ENCODE measurements around the gene AGMO.
"Not testable (repeated sequence)": the region's sequence is repeated elsewhere in the genome, so short reads cannot be mapped to it uniquely, and the experiment has no call there.

Gene AGMO

DNA sequence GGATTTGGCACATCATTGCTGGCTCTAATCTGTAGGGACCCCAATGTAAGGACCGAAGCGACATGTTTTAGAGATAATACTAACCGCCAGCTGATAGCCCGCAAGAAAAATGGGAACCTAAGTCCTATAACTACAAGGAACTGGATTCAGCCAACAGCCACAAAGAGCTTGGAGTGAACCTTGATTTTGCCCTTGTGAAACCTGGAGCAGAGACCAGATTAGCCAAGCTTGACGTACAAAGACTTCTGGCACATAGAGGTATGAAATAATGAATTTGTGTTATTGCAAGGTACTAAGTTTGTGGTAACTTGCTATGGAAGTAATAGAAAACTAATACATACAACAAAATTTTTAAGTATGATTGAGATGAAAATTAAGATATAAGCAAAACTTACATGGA lies 246.9 kb downstream of the AGMO start:
- DNase-seq (ENCODE audit: low spot score) = no peak

DNA sequence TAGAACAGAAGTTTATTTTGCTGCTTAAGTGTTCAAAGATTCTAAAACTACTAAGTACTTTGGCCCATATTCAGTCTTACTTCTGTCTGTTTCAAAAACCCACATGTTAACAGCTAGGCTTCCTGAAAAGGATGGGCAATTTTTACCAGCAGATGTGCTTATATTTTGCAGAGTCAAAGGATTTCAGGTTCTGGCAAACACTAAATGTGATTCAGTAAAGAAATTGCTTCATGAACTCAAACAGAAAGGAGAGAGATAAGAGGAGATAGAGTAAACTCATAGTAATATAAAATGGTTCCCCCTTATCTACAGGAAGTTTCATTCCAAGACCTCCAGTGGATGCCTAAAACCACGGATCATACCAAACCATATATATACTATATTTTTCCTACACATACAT lies 248.5 kb downstream of the AGMO start:
- no peak for DNase-seq (ENCODE audit: low spot score)

DNA sequence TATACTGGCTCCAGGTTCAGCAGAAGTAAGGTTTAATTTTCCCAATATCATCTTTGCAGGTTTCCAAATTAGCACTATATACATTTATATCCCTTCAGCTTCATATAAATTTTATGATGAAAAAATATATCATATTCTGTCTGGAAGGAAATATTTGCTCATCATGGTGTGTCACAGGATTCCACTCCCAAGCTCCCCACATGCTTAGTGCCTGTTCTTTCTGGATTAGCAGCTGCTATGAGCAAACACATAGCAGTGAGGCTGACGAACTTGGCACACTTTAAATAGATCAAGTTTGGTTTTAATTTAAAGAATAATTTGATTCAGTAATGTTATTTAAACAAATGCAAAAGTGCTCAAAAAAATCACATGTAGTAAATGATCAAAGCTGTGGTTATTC lies 251.9 kb downstream of the AGMO start:
- DNase-seq (ENCODE audit: low spot score) = no peak

DNA sequence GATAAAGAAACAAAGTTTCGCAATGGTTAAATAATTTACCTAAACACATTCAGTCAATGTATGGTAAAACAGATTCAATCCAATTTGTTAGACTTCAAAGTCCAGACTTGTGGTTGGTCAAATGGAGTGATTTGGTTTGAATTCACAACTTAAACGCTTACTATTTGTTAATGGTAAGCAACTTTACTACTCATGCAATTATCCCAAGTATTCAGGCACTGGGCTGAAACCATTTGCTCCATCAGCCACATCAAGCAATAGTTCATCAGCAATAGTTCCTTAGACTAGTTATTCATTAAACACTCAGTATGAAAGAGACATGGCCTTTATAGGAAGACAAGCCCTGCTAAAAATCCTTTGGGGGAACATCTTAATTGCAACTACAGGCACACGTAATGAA lies 253.0 kb downstream of the AGMO start:
- DNase-seq (ENCODE audit: low spot score) = no peak

DNA sequence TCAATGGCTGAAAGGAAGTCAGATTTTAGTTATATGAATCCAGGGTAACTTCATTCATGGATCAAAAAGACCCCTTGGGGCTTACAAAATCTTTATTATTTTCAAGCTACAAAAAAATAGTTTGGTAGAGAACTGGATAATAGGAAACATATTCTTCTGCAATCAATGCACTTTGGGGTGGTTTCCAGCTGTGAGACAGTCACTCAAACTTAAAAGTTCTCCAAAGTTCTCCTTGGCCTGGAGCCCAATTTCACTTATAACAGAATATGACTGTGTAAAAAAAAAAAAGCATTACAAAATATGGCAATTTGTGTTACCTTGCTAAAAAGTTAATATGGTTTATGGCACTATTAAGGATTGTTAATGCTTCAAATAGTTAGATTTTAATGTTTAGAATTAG lies 255.5 kb downstream of the AGMO start:
- no peak for DNase-seq (ENCODE audit: low spot score)

DNA sequence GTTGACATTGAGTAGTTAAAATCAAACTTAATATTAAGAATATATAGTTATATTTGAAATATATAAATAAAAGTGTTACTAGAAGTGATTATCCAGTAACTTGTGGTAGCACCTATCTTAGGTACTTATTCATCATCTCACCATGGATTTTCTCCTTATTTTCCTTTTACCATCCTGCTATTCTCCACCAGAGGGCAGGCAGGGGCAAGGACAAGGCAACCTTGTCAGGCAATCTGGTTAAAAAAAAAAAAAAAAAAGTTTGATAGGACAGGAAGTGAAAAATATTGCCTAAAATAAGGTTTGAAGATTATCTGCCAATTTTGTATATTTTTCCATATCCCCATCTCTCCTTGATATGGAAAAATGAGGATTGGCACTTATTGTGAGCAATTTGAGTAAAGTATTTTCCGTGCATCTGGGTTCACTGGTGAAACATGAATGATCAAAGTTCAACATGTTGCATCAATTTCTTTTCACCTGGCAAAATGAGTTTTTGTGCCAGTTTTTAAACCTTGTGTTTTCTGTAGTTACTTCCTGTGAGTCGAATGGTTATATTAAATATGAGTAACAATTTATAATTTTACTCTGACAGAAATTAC lies 256.7 kb downstream of the AGMO start:
- peak; percentile 38 for DNase-seq (ENCODE audit: low spot score)

DNA sequence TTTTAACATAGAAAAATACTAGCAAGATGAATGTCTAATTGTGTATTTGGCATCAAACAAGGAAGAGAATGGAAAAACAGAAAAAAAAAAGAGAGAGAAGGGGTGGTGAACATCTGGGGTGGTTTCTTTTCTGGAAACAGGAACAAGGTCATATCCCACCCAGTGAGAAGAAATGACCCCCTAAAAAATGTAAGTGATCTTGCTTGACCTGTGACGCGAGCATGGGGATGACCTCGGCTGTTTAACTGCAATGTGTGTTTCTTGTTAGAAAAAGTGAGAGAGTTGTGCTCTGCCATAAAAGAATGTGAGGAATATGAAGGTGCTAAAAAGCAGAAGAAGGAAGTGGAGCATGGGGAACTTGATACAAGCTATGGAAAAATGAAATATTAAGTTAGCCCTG lies 258.5 kb downstream of the AGMO start:
- no peak for DNase-seq (ENCODE audit: low spot score)

DNA sequence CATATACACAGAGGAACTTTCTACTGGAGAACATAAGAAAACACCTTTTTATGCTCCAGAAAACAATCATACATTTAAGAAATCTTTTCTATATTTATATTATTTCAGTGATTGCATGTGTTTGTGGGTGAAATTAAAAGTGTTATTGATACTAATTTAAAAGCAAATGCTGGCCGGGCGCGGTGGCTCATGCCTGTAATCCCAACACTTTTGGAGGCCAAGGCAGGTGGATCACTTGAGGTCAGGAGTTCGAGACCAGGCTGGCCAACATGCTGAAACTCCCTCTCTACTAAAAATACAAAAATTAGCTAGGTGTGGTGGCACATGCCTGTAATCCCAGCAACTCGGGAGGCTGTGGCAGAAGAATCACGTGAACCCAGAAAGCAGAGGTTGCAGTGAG lies 260.8 kb downstream of the AGMO start:
- DNase-seq (ENCODE audit: low spot score) = not testable (repeated sequence)

DNA sequence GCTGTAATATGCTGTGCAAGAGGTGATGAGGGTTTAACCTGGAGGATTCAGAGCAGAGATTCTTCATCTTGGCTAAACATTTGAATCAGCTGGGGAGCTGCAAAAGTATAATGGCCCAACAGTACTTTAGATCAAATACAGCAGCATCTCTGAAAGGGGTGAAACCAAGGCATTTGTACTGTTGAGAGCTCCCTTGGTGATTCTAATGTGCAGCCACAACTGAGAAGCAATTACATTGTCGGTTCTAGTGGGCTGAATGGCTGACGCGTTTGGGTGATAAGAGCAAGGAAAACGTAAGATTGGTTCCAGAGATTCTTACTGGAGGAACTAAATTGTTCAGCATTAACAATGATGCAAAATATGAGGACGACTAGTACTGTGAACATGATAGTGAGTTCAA lies 269.7 kb downstream of the AGMO start:
- no peak for DNase-seq (ENCODE audit: low spot score)

DNA sequence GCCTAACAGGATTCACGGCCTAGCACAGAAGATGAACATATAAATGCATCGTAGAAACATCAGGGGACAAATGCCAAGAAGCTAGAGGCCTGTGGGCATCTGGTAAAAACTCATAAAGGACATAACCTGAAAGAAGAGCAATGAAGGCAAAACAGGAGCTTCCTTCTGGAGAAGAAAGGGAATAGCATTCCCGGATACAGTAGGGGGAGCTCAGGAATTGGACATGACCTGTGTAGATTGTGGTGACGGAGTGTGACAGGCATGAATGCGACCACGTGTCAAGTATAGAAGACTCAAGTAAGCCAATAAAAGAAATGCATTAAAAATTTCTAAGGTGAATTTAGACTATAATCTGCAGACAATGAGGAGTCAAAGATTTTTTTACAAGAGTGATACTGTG lies 270.1 kb downstream of the AGMO start:
- no peak for DNase-seq (ENCODE audit: low spot score)

DNA sequence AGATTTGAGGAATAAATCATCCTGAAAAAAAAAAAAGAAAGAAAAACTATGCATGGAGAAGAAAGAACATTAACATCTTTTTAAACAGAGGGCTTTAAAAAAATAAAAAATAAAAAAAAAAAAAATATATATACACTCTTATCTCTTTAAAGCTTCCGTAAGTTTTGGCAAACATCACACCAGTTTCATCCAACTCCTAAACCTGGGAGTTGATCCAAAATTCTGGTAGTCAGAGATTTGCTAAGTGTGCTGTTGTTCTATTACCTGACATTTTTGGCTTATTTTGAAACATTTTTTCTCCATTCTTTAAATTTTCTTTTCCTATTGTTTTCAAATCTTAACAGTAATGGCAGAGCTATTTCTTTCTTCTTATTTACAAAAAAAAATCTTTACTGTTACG lies 273.1 kb downstream of the AGMO start:
- DNase-seq (ENCODE audit: low spot score) = no peak

DNA sequence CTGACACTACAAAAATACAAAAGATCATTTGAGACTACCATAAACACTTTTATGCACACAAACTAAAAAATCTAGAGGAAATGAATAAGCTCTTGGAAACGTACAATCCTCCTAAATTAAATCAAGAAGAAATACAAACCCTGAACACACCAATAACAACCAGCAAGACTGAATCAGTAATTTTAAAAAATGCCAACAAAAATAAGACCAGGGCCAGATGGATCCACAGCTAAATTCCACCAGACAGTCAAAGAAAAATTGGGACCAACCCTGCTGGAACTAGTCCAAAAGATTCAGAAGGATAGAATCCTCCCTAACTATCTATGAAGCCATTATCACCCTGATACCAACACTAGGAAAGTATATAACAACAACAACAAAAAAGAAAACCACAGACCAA lies 277.4 kb downstream of the AGMO start:
- DNase-seq (ENCODE audit: low spot score) = no peak

DNA sequence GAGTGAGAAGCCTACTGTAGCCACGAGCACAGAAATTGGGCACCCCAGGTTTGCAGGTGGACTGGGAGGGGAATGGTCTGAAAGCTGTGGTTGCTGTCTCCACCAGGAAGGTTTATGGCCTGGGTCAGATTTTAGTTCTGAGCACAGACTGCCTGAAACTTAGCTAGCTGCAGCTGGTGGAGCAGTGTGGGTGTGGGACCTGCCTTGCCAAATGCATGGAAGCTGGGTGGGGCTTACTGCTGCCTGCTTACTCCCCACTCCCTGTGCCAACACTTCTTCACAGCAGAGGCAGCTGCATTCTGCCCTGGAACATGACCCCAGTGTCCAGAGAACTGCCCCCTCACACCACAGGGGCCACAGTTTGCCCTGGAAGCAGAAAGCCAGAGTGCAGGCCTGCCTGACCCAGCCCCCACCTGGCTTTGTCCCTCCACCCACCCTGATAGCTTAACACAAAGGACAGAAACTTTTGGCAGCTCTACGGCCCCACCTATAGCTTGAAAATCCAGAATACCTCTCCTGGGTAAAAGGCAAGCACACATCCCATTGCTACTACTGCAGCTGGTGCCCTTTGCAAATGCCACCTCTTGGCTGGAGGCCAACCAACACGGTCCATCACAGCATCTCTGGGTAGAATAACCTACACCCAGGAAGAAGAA lies 281.6 kb downstream of the AGMO start:
- DNase-seq (ENCODE audit: low spot score) = no peak

DNA sequence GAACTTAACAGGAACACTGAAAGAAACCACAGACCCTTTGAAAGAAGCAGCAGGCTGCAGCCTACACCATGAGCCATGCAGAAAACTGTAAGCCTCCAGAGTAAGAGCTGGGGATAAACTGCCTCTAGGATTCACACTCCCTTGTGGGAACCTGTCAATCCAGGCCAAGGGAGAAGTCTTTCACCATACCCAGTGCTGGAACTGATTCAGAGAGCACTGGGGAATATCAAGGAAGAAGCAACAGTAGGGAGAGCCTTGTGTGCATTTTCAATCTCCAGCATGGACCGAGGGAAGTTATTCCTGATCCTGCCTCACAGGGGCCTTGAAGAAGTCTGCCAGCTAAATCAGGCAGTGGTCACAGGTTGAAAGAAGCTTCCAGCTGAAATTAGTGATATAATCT lies 282.2 kb downstream of the AGMO start:
- no peak for DNase-seq (ENCODE audit: low spot score)

DNA sequence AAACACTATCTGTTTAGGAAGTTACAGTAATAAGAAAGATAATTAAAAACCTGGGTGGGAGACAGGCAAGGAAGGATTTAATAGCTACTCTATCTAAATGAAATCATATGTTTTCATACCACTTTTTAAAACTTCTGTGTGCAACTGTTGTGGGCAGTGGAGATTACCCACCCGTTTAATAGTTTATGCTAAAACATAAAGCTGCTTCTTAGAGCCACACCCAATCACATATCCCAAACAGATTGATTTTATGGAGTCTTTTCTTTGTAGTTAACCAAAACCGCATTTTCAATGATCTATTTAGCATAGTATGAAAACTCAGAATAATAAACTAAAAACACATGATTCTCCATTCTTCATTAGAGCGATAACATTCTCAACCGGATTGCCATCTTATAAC lies 304.1 kb downstream of the AGMO start:
- DNase-seq (ENCODE audit: low spot score) = no peak

DNA sequence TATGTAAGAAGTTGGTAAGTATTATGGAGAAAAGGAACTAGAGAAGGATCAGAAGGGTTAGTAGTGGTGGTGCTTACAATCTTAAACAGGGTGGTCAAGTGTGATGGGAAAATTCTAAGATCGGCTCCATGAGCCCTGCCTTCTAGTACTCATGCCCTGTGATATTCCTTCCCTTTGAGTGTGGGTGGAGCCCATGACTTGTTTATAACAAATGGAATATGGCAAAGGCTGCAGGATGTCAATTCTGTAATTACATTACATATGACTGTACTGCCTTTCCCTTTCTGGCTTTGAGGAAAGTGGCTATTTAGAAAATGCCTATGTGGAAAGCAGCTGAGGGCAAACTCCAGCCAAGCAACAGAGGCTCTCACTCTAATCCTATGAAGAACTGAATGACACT lies 309.6 kb downstream of the AGMO start:
- no peak for DNase-seq (ENCODE audit: low spot score)

DNA sequence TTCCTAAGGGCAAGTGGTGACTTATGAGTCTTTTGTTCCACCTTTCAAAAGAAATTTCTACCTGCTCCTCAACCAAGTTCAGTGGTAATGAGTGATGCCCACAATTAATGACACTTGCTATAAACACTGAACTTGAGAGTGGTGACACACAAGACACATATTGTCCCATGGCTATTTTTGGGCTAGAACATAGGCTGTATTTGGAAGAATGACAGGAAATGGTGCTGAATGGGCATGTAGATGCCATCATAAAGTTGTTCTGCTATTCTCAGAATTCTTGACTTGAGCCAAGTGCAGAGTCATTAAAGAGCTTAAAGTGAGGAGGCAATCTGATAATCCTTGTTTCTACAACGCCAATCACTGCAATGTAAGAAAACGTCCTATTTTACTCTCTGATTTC lies 313.3 kb downstream of the AGMO start:
- DNase-seq (ENCODE audit: low spot score) = no peak

DNA sequence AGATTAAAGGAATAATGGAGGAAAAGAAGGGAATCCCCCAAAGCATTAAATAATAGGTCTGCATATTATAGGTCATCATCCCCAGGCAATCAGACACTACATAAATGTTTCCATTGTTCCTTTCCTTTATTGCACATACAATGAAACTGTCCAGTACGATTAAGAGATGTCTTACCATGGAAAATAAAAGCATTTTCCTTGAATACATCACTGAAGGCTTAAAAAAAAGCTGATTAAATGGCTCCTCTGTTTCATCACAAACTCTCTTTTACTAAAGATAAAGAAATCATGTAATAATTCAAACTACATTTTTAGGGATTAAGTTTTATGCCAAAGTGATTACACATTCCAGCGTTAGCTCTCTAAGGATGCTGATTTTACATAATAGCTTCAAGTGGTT lies 316.0 kb downstream of the AGMO start:
- DNase-seq (ENCODE audit: low spot score) = no peak

DNA sequence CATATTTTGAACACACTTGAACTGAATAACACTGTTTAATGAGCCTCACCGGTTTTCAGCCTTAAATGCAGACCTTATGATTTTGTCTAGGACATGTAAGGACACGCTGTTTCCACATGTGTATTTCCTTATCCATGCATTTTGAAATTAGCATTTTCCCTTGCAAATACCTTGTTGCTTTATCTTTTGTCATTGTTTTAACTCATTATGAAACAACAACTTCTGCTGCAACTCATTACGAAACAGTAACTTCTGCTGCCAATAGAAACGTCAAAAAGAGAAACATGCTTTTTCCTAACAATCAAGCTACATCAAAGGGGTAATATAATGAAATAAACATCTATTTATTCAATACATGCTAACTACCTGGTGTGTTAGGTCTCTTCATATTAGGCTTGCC lies 322.0 kb downstream of the AGMO start:
- DNase-seq (ENCODE audit: low spot score) = no peak

DNA sequence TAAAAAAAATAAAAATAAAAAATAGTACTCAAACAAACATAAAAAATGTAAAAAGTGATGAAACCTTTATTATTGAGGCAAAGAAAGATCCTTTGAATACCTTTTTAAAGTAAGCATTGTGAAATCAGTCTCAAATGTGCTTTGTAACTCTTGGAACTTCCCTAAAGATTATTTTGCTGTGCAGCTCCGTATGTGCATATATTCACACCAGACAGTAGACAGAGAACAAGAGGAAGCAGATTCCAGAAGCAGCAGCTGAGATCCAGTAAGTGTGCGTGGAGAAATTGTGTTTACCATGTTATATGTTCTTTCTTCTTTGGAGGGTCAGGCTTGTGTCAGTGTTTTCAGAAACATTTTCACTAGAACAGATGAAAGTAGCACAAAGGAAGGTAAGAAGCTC lies 324.9 kb downstream of the AGMO start:
- DNase-seq (ENCODE audit: low spot score) = no peak

DNA sequence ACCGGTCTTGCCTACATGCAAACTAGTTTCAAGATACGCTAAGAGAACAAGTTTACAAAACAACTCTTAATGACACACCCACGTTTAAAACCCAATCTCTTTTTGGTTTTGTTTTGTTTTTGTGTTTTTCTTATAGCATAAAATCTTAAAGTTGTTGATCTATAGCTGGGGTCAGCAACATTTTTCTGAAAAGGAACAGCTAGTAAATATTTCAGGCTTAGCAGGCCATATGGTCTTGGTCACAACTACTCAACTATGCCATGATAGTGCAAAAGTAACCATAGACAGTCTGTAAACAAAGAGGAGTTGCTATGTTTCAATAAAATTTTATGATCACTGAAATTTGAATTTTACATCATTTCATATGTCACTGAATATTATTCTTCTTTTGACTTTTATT lies 327.4 kb downstream of the AGMO start:
- no peak for DNase-seq (ENCODE audit: low spot score)

DNA sequence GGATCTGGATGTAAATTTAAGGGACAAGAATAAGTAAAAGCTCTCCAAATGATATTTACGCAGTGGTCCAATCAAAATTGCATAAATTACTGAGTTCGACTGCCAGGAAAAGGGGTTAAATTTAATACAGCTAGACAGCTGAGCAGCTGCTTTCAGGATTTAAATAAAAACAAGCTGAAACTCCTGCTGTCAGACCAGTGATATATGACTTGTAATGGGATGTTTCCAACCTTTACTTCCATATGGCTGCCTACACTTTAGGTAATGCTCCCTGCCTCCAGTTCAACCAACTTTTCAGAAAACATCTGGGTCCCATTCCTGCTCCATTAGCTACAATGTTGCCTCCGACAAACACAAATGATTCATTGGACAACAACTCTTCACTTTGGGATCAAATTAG lies 333.0 kb downstream of the AGMO start:
- no peak for DNase-seq (ENCODE audit: low spot score)

DNA sequence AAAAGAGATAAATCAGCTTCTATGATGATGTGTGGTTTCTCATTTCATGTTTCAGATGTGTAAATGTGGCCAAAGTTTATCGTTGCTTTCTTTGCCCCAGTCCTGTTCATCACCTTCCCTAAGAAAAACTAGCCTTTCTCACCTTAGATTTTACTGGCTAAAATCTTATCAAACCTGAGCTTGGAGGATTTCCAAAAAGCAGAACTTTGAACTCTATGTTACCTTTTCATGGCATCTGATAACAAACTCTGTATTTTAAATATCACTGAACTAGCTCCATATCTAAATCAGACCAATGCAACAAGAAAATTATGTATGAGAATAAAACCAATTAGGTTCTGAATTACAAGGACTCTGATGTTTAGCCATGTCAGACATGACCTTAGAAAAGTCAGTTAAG lies 335.8 kb downstream of the AGMO start:
- no peak for DNase-seq (ENCODE audit: low spot score)

DNA sequence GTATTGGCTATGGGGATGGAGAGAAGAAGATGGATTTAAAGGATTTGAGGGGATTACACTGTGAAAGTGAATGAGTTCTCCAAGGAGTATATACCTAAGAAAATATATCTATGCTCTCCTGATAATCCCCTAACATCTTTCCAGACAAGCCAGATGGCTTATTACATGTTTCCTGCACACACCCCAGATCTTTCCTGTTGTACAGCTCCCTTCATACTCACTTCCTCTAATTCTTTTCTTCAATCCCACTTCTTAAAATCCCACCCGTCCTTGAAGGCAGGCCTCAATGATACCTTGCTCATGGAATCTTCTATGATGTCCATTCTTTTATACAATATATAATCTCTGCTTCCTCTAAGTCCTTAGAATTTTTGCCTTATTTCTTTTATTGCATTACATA lies 342.1 kb downstream of the AGMO start:
- no peak for DNase-seq (ENCODE audit: low spot score)

DNA sequence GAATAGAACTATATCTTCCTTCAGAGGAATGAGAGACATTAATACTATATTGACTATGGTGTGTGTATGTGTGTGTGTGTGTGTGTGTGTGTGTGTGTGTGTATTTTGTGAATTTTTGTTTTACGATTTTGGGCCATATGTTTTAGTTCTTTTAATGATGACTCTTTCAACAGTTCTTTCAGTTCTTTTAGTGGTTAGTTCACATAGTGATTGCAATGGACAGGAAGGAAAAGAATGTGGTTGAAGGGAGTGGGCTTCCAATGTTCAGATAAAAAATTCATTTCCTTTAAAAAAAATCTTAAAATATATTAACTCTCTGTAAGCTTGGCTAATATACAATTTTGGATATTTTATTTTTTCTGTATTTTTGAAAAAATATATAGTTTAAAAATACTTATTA lies 343.6 kb downstream of the AGMO start:
- DNase-seq (ENCODE audit: low spot score) = no peak

Data from globus pallidus (tissue), 1 donor.